Activated naive CD8-positive, alpha-beta T cell (primary cell): Measurements from ENCODE around the gene KCNS1.

ENCODE experiments used
- H3K27ac Mint-ChIP-seq: one replicate; pipeline ENCODE4 v1.8.0; 2021; ENCODE audit warnings: mixed read lengths
- H3K27me3 Mint-ChIP-seq: one replicate; pipeline ENCODE4 v1.8.0; 2021; ENCODE audit warnings: mixed read lengths
- H3K36me3 Mint-ChIP-seq: one replicate; pipeline ENCODE4 v1.8.0; 2021; ENCODE audit warnings: mixed read lengths
- H3K4me1 Mint-ChIP-seq: one replicate; pipeline ENCODE4 v1.8.0; 2021; ENCODE audit warnings: low read depth, mixed read lengths
- H3K4me3 Mint-ChIP-seq: one replicate; pipeline ENCODE4 v1.8.0; 2021; ENCODE audit warnings: mild to moderate bottlenecking, mixed read lengths
- H3K9me3 Mint-ChIP-seq: one replicate; pipeline ENCODE4 v1.8.0; 2021; ENCODE audit warnings: low read depth, mixed read lengths

KCNS1 gene

DNA sequence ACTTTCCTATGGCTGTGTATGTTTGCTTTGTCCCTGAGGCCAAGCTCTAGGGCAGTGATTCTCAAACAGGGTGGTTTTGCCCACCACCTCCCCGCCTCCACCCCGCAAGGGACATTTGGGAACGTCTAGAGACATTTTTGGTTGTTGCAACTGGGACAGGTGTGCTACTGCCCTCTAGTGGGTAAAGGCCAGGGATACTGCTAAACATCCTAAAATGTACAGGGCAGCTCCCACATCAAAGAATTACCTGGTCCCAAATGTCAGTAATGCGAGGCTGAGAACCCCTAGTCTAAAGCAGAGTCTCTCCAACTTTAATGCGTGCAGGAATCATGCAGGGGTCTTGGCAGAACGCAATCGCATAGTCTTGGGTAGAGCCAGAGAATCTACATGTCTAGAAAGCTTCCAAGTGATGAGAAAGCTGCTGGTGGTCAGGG lies 5.1 kb downstream of the KCNS1 start:
- Mint-ChIP-seq H3K4me1 (peaks cover 18% of the 10 kb centered on the region), H3K4me3 (no peak overlapping the region)

DNA sequence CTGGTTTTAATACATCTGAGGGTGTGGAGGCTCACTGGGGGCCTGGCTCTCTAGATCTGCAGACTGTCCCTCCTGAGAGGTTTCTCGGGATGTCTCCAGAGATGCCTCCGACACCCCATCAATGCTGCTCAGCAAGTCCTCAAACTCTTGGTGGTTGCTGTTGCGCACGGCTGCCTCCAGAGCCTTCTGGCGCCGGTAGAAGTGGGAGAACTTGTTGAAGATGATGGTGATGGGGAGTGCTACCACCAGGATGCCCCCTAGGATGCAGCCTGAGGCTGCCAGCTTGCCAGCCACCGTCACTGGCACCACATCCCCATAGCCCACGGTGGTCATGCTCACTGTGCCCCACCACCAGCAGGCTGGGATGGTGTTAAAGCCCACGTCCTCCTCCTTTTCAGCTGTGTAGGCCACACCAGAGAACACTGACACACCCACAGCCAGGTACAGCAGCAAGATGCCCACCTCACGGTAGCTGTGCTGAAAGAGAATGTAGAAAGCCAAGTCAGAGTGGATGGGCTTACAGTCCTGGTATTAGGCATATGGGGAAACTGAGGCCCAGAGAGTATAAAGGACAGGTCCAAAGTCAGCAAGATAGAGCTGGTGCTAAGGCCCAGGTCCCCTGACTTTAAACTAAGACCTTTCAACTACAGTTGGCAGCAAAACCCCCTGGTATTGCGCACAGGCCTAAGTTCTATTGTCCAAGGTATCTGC lies 5.9 kb downstream of the KCNS1 start:
- H3K36me3 Mint-ChIP-seq: no peaks in the 10 kb centered on the region
- H3K27ac Mint-ChIP-seq: no peak overlapping the region
- no peaks in the 10 kb centered on the region for H3K9me3 Mint-ChIP-seq
- peaks cover 16% of the 10 kb centered on the region for H3K4me1 Mint-ChIP-seq
- peaks cover 19% of the 10 kb centered on the region for H3K27me3 Mint-ChIP-seq
- no peak overlapping the region for H3K4me3 Mint-ChIP-seq

More for the DNA sequence above, 5.1 kb downstream of the KCNS1 start:
- Mint-ChIP-seq H3K36me3 (no peaks in the 10 kb centered on the region), H3K9me3 (no peaks in the 10 kb centered on the region), H3K27ac (no peak overlapping the region), H3K27me3 (peaks cover 25% of the 10 kb centered on the region)

DNA sequence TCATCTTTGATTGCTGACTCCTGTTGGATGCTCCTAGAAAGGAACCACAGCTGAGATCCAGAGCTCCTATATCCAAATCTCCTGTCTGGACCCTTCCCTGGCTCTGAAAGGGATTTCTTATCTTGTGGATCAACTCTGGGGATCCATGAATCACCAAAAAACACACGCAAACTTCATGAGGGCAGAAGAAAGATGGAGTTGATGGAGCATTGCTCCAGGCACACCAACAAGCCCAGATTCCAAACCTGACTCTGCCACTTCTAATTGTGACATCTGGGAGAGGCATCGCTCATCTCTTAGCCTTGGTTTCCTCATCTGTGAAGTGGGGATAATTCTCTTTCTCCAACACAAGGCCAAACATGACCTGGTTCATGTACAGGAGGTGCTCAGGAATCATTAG lies 6.7 kb downstream of the KCNS1 start:
- Mint-ChIP-seq H3K4me3 (no peak overlapping the region), H3K9me3 (no peaks in the 10 kb centered on the region), H3K27me3 (peaks cover 11% of the 10 kb centered on the region), H3K4me1 (peaks cover 15% of the 10 kb centered on the region), H3K27ac (peak overlapping the region; percentile 58), H3K36me3 (no peaks in the 10 kb centered on the region)

DNA sequence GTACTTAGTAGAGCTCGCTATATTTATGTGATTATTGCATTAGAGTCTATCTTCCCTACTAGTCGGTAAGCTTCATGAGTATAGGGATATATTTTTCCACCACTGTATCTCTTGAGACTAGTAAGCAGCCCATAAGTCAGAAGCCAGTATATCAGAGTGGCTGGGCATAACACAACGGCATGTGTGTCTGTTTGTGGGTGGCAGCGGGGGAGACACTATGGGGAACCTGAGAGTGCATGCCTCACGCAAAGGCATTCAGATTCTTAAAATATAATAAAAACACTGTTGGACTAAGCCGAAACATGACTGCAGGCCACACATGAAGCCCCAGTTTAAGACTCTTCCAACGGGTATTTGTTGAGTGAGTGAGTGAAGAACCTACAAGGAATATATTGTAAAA lies 8.0 kb downstream of the KCNS1 start:
- Mint-ChIP-seq H3K27me3 (peaks cover 5% of the 10 kb centered on the region), H3K27ac (no peak overlapping the region), H3K36me3 (no peaks in the 10 kb centered on the region), H3K9me3 (no peaks in the 10 kb centered on the region), H3K4me1 (peaks cover 11% of the 10 kb centered on the region), H3K4me3 (no peak overlapping the region)

DNA sequence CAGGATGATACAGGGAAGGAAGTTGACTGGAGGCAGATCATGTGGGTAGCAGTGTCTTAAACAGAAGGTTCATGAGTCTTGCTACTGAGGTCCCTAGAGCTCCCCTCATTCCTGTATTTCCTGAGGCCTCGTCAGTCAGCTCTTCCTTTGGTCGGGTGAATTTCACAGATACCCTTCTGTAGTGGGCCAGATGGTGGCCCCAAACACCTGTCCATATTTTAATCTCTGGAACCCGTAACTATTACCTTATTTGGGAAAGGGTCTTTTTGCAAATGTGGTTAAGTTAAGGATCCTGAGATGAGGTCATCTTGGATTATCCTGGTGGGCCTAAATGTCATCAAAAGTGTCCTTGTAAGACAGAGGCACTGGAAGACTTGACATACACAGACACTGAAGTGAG lies 9.6 kb downstream of the KCNS1 start:
- H3K27ac Mint-ChIP-seq: peak overlapping the region; percentile 7
- H3K27me3 Mint-ChIP-seq: no peaks in the 10 kb centered on the region
- H3K4me3 Mint-ChIP-seq: no peak overlapping the region
- H3K9me3 Mint-ChIP-seq: no peaks in the 10 kb centered on the region
- peaks cover 6% of the 10 kb centered on the region for H3K4me1 Mint-ChIP-seq
- H3K36me3 Mint-ChIP-seq: peaks cover 4% of the 10 kb centered on the region

DNA sequence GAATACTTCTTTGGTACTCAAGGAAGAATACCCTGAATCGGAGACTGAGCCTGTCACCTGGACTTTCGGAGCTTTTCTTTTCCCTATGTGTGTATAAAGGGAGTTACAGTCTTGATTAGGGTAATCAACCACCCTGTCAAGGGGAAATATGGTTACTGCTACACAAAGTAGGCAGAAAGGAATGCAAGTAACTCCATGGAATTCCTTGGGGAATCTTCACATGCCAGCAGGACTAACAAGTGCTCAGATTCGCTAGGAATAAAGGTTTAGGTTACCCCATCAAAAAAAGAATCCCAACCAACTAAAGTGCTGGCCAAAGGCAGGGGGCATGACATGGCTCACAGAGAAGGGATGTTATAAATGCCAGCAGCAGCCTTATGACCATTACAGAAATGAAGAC lies 10.4 kb downstream of the KCNS1 start:
- Mint-ChIP-seq H3K9me3 (no peaks in the 10 kb centered on the region), H3K27me3 (no peaks in the 10 kb centered on the region), H3K36me3 (peaks cover 6% of the 10 kb centered on the region), H3K4me1 (peaks cover 3% of the 10 kb centered on the region), H3K27ac (no peak overlapping the region), H3K4me3 (no peak overlapping the region)

DNA sequence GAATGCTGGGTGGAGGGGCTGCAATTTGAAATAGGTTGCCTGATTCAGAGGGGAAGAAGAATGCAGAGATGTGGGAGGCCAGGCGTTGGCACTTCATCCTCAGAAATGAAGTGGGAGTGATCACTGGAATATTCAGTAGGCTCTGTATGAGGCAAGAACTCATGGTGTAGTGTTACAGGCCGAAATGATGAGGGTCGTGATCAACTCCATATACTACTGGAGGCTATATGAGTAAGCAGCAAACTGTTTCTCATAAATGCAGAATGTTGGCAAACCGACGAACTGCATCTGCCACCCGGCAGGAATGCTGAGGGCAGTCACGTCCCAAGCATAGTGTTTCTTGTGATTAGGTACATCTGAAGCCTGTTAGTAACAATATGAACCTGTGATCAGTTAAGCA lies 12.7 kb downstream of the KCNS1 start:
- Mint-ChIP-seq H3K9me3 (no peaks in the 10 kb centered on the region), H3K27ac (no peak overlapping the region), H3K27me3 (no peaks in the 10 kb centered on the region), H3K4me1 (peaks cover 1% of the 10 kb centered on the region), H3K36me3 (peaks cover 17% of the 10 kb centered on the region), H3K4me3 (no peak overlapping the region)

DNA sequence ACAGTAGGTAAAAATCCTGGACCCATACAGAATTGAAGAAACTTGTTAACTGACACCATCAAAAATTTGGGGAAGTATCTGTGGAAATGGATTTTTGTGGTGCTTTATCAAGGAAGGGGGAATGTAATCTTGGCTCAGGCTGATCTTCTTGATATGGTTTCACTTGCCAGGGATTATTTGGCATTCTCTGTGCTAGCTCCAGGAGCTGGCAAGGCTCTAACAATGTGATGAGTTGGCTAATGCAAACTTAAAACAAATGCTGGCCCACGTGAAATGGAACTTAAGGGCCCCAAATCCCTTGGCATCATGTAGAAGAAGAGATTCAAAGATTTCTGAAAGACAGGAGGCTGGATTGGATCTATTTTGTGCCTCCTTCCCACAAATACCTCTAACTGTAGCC lies 13.1 kb downstream of the KCNS1 start:
- peak overlapping the region; percentile 29 for H3K27ac Mint-ChIP-seq

DNA sequence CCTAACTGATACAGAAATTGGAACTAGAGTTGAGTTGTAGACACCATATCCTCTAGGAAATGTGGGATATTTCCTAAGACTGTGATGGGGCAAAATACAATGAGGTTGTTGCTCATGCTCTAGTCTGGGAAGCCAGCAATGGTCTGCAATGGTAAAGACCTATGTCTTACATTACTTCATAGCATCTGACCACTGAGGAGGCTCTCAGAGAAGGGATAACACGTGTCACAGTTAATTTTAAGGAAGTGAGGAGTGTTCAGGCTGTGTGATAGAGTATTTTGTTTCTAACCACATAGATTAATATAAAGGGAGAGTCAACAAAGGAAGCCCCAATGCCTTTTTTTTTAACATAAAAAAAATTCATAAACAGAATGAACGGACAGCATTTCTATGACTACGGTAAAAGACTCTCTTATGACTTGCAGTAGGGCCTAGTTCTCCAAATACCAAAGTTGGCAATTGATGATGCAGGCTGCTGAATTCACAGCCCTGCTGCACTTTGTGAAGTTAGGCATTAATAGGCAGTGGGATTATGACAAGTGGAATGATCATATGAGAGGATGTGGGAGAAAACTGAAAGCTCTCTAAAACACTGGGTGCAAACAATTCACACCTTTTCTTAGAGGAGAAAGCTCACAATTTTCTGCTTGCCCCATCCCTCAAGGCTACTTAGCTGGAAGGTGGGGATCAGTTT lies 13.7 kb downstream of the KCNS1 start:
- Mint-ChIP-seq H3K4me1 (peaks cover 4% of the 10 kb centered on the region), H3K4me3 (no peak overlapping the region), H3K9me3 (no peaks in the 10 kb centered on the region), H3K27me3 (no peaks in the 10 kb centered on the region), H3K27ac (no peak overlapping the region), H3K36me3 (peaks cover 25% of the 10 kb centered on the region)

More for the DNA sequence above, 13.1 kb downstream of the KCNS1 start:
- H3K4me1 Mint-ChIP-seq: peaks cover 3% of the 10 kb centered on the region
- peaks cover 21% of the 10 kb centered on the region for H3K36me3 Mint-ChIP-seq
- no peak overlapping the region for H3K4me3 Mint-ChIP-seq
- no peaks in the 10 kb centered on the region for H3K27me3 Mint-ChIP-seq
- no peaks in the 10 kb centered on the region for H3K9me3 Mint-ChIP-seq

DNA sequence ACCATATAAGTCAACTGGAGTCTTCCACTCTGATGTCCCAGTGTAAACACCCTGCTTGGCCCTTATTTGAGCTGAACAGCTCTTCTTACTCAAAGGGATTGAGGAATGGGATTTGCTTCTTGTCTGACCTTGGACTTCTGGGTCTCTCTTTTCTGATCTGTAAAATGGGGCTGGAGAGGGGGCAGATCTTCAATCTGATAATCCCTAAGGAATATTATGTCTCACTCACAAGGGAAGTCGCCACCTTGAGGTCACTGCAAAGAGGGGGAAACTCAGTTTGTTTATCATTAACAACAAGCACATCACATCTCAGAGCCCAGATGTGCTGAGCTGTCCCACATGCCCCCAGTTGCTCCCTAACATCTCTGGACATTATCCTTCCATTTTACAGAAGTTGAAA lies 15.1 kb downstream of the KCNS1 start:
- Mint-ChIP-seq H3K27ac (peak overlapping the region; percentile 61), H3K36me3 (peaks cover 34% of the 10 kb centered on the region), H3K4me3 (no peak overlapping the region)

DNA sequence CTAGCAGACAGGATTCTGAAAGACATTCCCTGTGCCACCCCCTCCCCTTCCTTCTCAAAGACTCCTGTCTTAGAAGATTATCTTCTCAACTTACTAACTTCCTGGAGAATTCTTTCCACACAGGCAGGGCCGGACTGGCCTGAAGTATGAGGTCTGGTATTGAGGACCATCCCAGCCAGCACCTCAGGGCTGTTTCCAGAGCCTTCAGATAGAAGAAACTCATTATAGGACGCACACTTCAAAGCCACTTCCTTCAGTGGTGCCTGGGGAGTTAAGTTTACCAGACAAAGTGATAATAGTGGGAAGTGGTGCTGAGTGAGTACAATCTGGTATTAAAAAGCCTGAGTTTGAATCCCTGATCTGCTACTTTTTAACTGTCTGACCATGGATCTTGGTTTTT lies 15.6 kb downstream of the KCNS1 start:
- Mint-ChIP-seq H3K4me3 (no peak overlapping the region), H3K27ac (peak overlapping the region; percentile 61), H3K4me1 (peaks cover 4% of the 10 kb centered on the region), H3K27me3 (no peaks in the 10 kb centered on the region), H3K9me3 (peaks cover 6% of the 10 kb centered on the region), H3K36me3 (peaks cover 38% of the 10 kb centered on the region)

More for the DNA sequence above, 15.1 kb downstream of the KCNS1 start:
- peaks cover 4% of the 10 kb centered on the region for H3K4me1 Mint-ChIP-seq
- peaks cover 6% of the 10 kb centered on the region for H3K9me3 Mint-ChIP-seq
- H3K27me3 Mint-ChIP-seq: no peaks in the 10 kb centered on the region

DNA sequence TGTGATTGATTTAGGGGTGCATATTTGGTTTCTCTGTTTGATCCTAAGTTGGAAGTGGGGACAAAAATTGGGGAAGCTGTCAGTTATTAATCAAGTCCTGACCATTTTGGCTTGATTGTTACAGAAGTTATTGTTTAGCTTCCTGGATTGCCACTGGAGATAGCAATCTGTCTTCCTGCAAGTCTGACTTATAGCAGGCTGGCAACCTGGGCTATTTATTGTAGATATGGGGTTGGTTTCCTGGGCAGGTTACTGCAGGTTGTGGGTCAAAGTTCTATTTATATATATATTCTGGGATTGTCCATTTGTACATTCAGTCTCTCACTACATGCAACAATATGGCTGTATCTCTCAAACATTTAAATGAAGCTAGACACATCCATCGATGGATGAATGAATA lies 17.8 kb downstream of the KCNS1 start:
- H3K4me1 Mint-ChIP-seq: peaks cover 4% of the 10 kb centered on the region
- no peak overlapping the region for H3K4me3 Mint-ChIP-seq
- peak overlapping the region; percentile 18 for H3K27ac Mint-ChIP-seq
- H3K9me3 Mint-ChIP-seq: peaks cover 6% of the 10 kb centered on the region
- H3K36me3 Mint-ChIP-seq: peaks cover 46% of the 10 kb centered on the region
- H3K27me3 Mint-ChIP-seq: no peaks in the 10 kb centered on the region

DNA sequence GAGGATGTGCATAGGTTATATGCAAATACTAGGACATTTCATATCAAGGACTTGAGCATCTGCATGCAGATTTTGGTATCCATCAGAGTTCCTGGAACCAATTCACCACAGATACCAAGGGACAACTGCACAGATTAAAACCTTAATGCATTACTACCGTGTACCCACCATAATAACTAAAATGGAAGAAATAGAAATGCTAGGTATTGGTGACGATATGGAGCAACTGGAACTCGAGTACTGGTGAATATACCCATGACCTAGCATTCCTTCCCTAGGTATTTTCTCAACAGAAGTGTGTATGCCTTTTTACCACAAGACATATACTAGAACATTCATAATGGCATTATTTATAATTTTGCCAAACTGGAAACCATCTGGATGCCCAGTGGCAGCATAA lies 18.5 kb downstream of the KCNS1 start:
- H3K9me3 Mint-ChIP-seq: peaks cover 6% of the 10 kb centered on the region
- peaks cover 46% of the 10 kb centered on the region for H3K36me3 Mint-ChIP-seq
- peaks cover 4% of the 10 kb centered on the region for H3K4me1 Mint-ChIP-seq
- no peak overlapping the region for H3K4me3 Mint-ChIP-seq
- no peaks in the 10 kb centered on the region for H3K27me3 Mint-ChIP-seq
- no peak overlapping the region for H3K27ac Mint-ChIP-seq

DNA sequence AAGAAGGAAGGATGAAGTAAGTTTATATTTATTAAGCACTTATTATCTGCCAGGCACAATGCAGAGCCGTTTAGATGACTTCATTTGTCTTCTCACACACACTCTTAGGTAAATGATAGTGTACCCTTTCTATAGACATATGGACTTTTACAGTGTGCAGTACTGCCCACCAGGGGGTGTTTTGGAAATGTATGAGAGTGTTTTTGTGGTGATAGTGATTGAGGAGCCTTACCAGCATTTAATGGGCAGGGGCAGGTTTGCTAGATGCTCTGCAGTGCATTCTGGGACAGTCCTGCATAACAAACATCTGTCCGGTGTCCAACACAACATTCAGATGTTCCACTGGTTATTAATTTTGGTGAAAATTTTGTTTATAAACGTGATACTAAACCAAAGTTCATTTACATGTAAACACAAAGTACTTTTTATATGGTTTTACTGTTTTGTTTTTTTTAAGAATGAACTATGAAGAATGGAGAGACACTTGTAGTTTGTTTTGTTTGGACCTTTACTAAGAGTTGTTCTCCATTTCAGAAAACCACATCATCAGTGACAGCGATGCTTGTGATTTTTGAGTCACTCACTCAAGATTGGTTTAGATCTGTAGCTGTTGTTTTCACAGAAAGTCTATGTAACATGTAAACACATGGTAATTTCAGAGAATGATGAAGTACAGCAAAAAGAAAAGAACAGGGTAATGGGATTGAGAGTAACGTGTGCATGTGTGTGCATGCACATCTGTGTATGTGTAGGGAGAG lies 19.9 kb downstream of the KCNS1 start:
- peaks cover 6% of the 10 kb centered on the region for H3K9me3 Mint-ChIP-seq
- peaks cover 42% of the 10 kb centered on the region for H3K36me3 Mint-ChIP-seq
- no peak overlapping the region for H3K4me3 Mint-ChIP-seq
- H3K27ac Mint-ChIP-seq: peak overlapping the region; percentile 47
- H3K27me3 Mint-ChIP-seq: no peaks in the 10 kb centered on the region
- H3K4me1 Mint-ChIP-seq: peaks cover 3% of the 10 kb centered on the region

DNA sequence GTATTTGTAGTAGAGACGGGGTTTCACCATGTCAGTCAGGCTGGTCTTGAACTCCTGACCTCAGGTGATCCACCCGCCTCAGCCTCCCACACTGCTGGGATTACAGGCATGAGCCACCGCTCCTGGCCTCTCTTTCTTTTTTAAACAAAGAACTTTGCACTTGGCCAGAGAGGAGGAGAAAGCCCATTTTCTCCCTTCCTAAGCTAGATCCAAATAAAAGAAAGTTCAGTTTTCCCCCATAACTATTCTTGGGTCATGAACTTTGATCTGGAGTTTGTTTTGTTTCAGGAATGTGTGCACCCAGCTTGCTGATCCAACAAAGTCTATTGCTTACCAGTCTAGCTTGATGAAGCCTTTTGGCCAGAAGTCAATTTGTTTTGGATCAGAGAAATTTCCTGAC lies 23.4 kb downstream of the KCNS1 start:
- no peak overlapping the region for H3K27ac Mint-ChIP-seq
- peaks cover 25% of the 10 kb centered on the region for H3K36me3 Mint-ChIP-seq
- H3K4me1 Mint-ChIP-seq: peaks cover 8% of the 10 kb centered on the region
- H3K4me3 Mint-ChIP-seq: no peak overlapping the region
- peaks cover 6% of the 10 kb centered on the region for H3K9me3 Mint-ChIP-seq
- H3K27me3 Mint-ChIP-seq: no peaks in the 10 kb centered on the region
